SK-N-MC (cell line): Measurements from ENCODE around the gene LHFPL6.

Experiments used
- EZH2 ChIP-seq: fragments of 200-600 bp; sonication (generic); IDR thresholded peaks from one replicate; pipeline ENCODE4 v1.6.1; 2017; ENCODE audit warnings: antibody characterized with exemption
- FOXP2 ChIP-seq: optimal IDR thresholded peaks from 2 replicates; pipeline ENCODE3; 2011; ENCODE audit warnings: mild to moderate bottlenecking, moderate library complexity; ENCODE audit not compliant: insufficient read depth; ENCODE audit errors: extremely low read length, control extremely low read depth
- POLR2AphosphoS5 ChIP-seq: IDR thresholded peaks from 2 replicates; pipeline ENCODE4 v1.6.1; 2012; ENCODE audit warnings: mild to moderate bottlenecking, low read depth, low read length, borderline replicate concordance

- TF ChIP-seq EZH2: no peak
- TF ChIP-seq POLR2AphosphoS5: no peak
- TF ChIP-seq FOXP2: no peak
Observed at GRCh38 chr13:39481491-39481890, 121.5 kb downstream of the LHFPL6 start.
